ENCODE data around the gene EPHB1. TPM values are rescaled to one million over a fixed set of nuclear protein-coding genes. Genes with fewer than 3 reads are reported as not detected.

Gene EPHB1
- total and polyA plus RNA-seq, 12 donors = 0.07 to 3.4 (median 1.6) TPM

- WGBS, 2 donors = 33 to 38% methylated on average over 1 of the region's 1 CpG
- Histone ChIP-seq H3K27ac (no peak overlapping the region), H3K36me3 (no peaks in the 10 kb centered on the region), H3K4me1 (no peaks in the 10 kb centered on the region), H3K9me3 (no peaks in the 10 kb centered on the region), H3K27me3 (no peaks in the 10 kb centered on the region), H3K4me3 (no peak overlapping the region)
- no peak for TF ChIP-seq CTCF (IDR thresholded peaks at IDR 0.05)
- ATAC-seq (no peak), DNase-seq (no peak)
- intact Hi-C loops (cut with DNase I) = no loop called here
Measured at GRCh38 chr3:135170732-135171131, 375.7 kb downstream of the EPHB1 start.

- ATAC-seq (no peak), DNase-seq (no peak)
- intact Hi-C loops (cut with DNase I) = no loop called here
- peaks cover 0 to 4% (median 0%) of the 10 kb centered on the region in 9 donors for H3K4me1 ChIP-seq
- WGBS, 2 donors = 74 to 85% methylated on average over 3 of the region's 3 CpGs
- no peaks in the 10 kb centered on the region for H3K36me3 ChIP-seq
- H3K9me3 ChIP-seq = no peaks in the 10 kb centered on the region
- no peaks in the 10 kb centered on the region for H3K27me3 ChIP-seq
- no peak overlapping the region for H3K4me3 ChIP-seq
- TF ChIP-seq CTCF (IDR thresholded peaks at IDR 0.05) = no peak
- H3K27ac ChIP-seq = no peak overlapping the region
Measured at GRCh38 chr3:135172191-135172869, 377.3 kb downstream of the EPHB1 start.

- Histone ChIP-seq H3K36me3 (no peaks in the 10 kb centered on the region), H3K4me1 (peaks cover 0 to 4% (median 0%) of the 10 kb centered on the region in 9 donors), H3K4me3 (no peak overlapping the region), H3K27me3 (no peaks in the 10 kb centered on the region), H3K9me3 (no peaks in the 10 kb centered on the region), H3K27ac (no peak overlapping the region)
- DNase-seq (no peak), ATAC-seq (no peak)
- WGBS, 2 donors = 74 to 79% methylated on average over 5 of the region's 5 CpGs
- no peak for TF ChIP-seq CTCF (IDR thresholded peaks at IDR 0.05)
- intact Hi-C loops (cut with DNase I) = no loop called here
Measured at GRCh38 chr3:135175728-135176277, 380.7 kb downstream of the EPHB1 start.

GRCh38 chr3:135176881-135177280 lies 381.8 kb downstream of the EPHB1 start:
- whole genome bisulfite sequencing, 2 donors = 63 to 76% methylated on average over 9 of the region's 9 CpGs

More at GRCh38 chr3:135176881-135177280, 381.8 kb downstream of the EPHB1 start:
- H3K9me3 ChIP-seq = no peaks in the 10 kb centered on the region
- no peak for TF ChIP-seq CTCF (IDR thresholded peaks at IDR 0.05)
- DNase-seq (no peak), ATAC-seq (no peak)
- H3K4me3 ChIP-seq = no peak overlapping the region
- intact Hi-C loops (cut with DNase I) = no loop called here
- no peaks in the 10 kb centered on the region for H3K27me3 ChIP-seq
- no peaks in the 10 kb centered on the region for H3K36me3 ChIP-seq
- peaks cover 0 to 4% (median 0%) of the 10 kb centered on the region in 9 donors for H3K4me1 ChIP-seq
- no peak overlapping the region for H3K27ac ChIP-seq

All from heart right ventricle (tissue), 16 donors.